Cortex of kidney (tissue), 1 donor: Measurements from ENCODE around the gene UQCR11.

Source experiments
- DNase-seq: peaks from one replicate; lab custom pipeline; 2025; lab: John Stamatoyannopoulos, UW

The UQCR11 gene

DNA sequence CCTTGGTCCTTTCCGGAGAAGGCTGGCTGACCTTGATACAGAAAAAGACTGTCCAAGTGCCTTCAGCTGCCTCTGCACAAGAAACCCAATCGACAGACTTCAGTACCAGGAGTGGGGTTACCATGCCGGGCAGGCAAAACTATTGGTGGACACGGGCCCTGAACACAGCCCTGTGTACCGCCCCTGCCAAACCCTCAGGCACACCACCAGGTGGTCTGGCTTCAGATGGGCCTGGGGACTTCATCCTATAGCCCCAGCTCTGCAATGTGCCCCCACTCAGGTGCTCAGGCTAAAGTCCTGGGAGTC, 29.6 kb upstream of the UQCR11 start:
- DNase-seq = no peak

DNA sequence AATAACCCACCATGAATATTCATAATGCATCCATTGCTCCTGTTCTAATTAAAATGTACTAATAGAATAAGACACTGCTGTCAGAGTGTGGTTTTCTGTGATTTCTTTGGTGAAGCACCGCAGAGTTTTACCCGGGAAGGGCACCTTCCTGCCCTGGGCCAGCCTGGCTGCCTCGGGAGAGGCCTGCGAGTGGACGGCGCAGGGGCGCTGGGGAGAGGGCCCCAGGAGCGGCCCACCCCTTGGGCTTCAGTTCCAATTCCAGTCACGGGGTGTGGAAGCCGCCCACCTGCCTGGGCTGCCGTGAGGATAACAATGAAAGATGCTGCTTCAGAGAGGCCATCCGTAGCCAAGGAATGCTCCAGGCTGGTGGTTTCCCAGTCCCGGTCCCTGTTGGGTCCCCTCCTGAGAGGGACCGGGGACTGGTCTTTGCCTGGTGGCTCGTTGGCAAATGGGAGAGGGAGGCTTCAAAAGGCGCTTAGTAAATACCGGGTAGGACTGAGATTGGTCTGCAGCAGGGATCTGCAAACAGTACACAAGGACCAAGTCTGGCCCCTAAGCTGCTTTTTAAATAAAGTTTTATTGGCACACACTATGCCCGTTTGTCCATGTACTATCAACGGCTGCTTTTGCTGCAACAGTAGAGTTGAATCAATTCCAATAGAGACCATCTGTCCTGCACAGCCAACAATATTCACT, 29.1 kb upstream of the UQCR11 start:
- no peak for DNase-seq

DNA sequence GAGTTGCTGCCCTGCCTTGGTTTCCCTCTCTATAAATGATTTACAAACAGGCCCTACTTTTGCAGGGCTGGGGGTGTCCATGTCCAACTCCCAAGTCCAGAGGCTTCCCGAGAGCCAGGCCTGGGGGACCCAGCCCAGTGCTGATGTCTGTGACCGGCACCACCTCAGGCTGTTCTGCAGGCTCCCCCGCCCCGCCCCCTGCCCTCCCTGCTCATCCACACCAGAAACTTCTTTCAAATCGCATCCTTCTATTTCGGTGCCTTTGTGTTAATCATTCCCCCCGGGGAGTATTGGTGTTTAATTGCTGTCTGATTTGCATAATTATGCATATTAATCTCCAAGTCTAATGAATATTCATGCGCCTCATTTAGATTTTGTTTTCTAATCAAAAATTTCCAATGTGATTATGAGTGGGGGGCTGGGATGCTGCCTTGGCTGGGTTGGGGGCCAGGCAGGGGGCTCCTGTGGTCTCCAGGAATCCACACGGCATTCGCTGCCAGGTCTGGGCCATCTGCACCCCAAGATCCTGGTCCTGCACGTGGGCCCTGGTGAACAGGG, 28.1 kb upstream of the UQCR11 start:
- DNase-seq = no peak

DNA sequence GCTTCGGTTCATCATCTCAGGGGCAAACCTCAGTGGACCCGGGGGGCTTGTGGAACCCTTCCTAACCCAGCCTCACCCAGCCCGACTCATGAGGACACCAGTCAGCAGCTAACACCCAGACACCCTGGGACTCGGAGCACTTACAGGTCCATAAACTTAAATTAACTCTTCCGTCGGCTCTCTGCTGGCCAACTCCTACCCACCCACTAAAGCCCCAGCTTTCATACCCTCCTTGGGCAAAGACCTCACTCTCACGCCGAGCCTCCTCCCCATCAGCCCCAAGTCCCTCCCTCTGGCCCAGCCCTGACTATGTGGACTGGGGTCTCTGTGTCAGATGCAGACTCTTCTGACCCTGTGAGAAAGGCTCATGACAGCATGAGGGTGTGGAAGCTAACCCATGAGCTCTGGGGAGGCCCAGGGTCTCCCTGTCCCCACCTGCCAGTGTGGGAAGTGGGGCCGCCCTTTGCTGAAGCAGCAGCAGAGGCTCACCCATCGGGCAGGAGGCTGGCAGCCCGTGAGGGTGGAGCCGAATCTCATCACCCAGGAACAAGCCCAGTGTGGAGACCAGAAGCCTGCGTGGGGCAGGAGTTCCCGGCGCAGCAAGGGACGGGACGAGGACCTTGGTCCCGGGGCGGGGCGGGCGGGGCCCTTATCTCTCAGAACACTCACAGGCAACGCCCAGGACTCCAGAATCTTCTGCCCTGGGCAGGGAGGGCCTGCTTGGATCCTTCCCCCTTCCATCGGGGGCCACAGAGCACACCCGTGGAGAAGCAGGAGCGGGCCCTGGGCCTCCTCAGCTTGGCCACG, 27.4 kb upstream of the UQCR11 start:
- no peak for DNase-seq

DNA sequence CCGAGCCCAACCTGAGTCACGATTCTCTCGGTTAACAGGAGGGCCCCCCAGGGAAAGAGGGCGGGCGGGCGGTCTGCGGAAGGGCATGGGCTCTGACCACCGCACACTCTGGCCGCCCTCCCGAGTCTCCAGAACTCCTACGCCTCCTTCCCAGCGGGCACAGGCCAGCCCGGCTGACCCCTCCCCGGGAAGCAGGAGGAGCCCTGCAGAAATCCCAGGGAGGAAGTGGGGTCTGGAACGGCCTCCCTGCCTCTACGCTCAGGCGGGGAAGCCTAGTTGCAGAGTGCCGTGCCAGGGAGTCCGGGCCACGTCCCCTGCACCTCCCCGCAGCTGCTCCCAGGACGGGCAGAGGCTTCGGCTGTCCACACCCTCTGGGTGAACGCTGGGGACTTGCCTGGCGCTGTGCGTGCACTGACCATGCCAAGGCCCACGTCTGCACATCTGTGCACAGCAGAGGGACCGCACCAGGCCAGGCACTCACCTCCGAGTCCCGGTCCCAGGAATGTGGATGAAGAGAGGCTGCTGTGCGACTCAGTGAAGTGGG, 26.4 kb upstream of the UQCR11 start:
- DNase-seq = no peak

DNA sequence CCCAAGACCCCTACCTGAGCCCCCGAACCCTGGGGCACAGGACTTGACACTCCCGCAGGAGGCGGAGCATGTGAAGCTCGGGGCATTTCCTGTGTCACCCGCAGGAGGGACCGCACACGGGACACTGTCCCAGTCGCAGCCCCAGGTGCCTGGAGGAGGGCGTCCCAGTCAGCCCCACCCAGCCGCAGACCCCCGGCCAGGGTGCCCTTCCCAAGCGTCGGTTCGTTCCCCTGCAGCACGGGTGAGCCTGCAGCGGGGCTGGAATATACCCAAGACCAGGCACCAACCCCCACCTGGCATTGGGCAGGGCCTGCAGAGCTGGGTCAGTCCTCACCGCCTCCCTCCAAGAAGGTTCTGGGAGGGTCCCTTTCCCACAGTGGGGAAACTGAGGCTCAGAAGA, 25.5 kb upstream of the UQCR11 start:
- no peak for DNase-seq

DNA sequence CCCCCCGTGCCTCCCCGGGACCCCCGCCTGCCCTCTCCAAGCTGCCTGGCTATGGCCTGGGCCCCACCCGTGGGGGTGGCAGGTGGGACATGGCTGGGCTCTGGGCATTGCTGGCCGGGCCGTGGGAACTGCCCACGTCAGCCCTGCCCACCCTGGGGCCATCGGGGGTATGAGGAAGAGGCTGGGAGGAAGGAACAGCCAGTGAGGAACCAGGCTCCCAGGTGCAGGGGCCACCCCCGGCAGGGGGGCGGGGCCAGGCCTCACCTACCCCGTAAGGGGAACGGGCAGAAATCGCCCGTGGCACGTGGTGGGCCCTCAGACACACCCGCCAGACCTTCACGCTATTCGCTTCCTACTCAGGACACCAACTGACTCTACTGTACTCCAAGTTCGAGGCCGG, 24.8 kb upstream of the UQCR11 start:
- no peak for DNase-seq

DNA sequence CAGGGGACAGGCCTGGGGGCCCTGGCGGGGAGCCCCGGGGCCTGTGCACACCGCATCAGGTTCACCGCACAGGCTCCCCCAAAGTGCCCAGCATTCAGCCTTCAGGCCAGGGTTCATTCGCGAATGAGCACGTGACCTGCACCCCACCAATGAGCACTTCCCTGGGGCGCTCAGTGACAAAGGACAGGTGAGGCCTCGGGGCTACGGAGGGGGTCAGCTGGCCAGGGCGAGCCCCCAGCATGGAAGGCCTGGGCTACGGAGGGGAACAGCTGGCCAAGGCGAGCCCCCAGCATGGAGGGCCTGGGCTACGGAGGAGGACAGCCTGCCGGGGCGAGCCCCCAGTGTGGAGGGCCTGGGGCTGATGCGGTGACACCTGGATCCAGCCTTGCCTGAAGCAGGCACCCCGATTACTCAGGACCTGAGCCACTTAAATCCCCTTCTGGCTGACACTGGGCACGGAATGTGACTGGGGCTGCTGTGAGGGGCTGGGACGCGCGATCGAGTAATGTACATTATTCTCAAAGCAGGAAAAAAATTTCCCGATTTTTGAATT, 24.1 kb upstream of the UQCR11 start:
- no peak for DNase-seq

DNA sequence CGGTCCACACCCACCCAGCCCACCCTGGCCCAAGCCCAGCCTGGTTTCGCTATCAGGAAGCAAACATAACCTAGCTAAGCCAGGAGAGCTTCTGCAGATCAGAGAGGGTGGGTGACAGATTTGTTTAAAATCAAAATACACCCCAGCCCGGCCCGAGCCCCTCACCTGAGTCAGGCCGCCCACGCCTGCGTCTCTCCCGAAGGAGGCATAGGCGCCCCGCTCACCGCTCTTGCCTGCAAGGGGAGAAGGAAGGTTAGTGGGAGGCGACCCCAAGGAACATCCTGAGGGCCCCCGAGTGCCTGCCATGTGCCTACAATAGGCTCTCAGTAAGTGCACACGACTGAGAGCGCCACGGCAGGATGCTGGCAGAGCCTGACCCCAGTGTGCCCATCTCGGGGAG, 21.9 kb upstream of the UQCR11 start:
- DNase-seq = no peak

DNA sequence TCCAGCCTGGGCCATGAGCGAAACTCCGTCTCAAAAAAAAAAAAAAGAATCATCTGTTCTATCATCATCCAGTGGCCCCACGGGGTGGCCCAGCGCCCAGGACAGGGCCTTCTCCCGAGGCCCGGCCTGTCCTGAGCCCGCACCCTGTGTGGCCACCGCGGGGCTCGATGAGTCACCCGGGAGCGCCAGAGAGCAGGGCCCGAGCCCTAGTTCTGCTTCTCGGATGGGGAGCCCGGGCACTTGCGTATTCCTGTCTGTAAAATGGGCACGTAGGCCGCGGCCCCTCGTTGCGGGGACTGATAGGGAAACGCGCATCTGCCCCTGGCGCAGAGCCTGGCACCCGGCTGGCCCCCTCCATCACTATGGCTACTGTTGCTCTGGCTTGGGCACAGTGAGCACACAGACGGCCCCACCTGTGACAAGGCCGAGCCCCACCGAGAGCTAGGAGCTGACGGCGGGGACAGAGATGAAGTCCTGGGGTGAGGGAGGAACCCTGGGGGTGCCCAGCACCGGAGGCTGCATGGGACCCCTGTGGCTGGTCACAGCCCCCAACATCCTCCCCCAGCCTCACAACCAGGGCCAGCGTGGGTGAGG, 21.3 kb upstream of the UQCR11 start:
- DNase-seq = no peak

DNA sequence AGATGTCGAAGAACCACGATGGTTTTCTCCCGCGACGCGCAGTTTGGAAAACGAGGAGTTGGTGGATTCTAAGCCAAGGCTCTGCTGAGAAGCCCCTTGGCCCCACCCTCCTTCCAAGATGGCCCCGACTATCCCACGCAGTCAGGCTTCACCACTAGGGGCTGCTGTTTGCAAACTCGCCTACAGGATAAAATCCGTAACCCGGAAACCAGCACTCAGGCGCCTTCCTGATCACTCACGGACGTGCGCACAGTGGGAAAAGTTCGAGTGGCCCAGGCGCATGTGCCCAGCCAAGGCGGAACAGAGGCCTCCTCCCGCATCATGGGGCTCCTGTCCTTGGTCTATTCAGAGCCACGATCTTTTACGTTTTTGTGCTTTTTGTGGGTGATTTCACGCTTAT, 19.2 kb upstream of the UQCR11 start:
- DNase-seq = no peak

DNA sequence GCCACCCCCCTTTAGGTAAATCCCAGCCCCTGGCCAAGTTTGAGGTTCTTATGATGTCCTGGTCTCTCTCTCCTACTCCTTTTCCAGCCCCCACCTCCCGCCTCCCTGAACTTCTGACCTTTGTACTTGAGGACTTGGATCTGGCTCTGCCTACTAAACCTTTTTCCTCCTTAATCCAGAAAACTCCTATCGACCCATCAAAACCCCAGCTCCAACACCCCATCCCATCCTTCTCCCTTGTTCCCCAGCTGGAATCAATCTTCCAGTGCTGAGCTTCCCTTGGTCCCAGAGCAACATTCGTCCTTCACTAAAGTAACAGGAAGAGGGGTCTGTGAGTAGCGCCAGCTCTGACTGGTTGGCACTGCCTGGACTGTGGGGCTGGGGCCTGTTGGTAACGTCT, 17.3 kb upstream of the UQCR11 start:
- no peak for DNase-seq

DNA sequence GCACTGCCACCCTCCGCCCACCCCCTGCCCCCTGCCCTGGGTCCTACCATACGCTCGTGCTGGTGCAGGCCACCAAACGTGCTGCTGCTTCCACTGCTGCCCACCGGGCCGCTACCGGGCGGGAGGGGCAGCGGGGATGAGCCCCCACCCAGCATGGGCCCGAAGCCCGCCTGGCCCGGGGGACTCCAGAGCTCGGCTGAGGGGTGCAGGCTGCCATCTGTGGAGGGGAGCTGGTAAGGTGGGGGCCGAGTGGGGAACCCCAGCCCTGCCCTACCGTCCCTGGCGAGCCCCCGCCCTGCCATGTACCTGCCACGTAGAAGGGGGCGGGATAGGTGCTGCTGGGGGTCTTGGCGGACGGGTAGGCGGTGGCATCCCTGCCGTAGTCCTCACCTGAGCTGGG, 16.7 kb upstream of the UQCR11 start:
- no peak for DNase-seq

DNA sequence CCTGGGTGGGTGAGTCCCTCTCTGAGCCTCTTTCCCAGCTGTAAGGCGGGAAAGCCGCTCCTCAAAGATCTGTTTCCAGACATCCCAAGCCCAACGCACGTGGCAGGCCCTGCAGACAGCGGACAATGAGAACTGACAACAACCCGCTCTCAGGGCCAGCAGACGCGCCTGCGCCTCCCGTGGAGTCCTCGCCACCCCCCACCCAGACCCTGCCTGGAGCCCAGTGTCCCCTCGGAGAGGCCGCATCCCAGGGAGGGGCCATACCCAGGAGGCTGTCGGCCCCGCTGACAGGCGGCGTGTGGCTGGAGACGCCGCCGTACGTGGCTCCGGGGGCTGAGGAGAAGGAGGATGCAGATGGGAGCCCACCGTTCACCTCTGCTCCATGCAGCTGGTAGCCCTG, 16.3 kb upstream of the UQCR11 start:
- no peak for DNase-seq

DNA sequence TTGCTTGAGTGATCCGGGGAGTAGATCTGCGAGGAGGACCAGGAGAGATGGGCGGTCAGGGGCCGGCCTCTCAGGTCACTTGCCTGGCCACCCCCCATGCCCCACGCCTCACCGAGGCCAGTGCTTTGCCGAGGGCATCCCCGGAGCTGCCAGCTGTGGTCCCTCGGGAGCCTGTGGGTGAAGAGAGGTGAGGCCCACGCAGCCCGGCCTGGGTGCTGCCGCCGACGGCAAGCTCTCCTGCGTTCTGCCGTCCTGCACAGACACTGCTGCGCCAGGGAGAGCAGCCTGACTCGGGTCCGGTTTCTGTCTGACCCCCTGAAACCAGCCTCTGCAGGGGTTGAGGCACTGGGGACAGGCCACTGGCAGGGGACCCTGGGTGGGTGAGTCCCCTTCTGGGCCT, 15.8 kb upstream of the UQCR11 start:
- DNase-seq = no peak

DNA sequence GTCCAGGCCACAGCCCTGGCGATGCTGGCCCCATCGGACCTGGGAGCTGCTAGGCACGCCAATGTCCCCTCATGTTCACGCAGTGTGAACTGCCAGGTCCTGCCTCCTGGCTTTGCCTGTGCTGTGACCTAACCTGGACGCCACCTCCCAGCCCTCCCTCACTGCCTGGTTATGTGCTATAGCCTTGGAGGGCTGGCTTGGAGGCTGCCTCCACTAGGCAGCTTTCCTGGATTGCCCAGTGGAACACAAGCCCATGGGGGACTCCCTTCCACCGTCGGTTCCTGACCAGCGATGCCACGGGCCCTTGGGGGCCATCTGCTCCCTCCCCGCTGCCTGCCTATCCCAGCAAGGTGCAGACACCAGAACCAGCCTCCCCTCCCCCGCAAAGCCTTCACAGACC, 15.2 kb upstream of the UQCR11 start:
- DNase-seq = no peak

DNA sequence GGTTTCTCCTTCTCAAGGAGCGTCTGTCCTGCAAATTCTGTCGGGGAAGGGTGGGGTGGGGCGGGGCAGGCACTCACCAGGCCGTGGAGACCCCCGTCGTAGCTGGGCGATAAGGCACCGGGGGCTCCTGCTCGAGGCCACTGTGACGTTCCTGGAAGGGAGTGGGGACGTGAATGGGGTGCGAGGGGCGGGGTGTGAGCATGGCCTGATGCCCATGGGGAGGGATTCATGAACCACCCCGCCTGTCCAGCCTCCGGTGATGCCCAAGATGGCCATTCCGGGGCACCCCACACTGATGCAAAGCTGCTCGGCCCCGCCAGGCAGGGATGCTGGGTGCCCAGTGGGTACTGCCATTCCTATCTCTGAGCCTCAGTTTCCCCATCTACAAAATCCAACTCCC, 14.4 kb upstream of the UQCR11 start:
- no peak for DNase-seq

DNA sequence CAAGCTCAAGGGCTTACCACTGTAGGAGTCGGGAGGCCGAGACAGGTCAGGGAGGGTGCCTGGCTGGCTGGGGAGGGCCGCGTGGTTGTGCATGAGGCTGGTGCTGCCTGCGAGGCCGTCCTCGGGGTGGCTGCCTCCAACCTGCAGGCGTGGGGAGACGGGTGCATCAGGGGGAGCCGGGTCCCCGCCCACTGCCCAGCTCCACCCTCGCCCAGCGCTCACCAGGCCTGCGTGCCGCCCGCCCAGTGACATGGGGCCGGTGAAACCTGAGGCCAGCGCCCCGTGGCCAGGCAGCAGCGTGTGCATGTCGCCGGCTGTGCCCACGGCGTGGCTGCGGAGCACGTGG, 13.8 kb upstream of the UQCR11 start:
- no peak for DNase-seq

DNA sequence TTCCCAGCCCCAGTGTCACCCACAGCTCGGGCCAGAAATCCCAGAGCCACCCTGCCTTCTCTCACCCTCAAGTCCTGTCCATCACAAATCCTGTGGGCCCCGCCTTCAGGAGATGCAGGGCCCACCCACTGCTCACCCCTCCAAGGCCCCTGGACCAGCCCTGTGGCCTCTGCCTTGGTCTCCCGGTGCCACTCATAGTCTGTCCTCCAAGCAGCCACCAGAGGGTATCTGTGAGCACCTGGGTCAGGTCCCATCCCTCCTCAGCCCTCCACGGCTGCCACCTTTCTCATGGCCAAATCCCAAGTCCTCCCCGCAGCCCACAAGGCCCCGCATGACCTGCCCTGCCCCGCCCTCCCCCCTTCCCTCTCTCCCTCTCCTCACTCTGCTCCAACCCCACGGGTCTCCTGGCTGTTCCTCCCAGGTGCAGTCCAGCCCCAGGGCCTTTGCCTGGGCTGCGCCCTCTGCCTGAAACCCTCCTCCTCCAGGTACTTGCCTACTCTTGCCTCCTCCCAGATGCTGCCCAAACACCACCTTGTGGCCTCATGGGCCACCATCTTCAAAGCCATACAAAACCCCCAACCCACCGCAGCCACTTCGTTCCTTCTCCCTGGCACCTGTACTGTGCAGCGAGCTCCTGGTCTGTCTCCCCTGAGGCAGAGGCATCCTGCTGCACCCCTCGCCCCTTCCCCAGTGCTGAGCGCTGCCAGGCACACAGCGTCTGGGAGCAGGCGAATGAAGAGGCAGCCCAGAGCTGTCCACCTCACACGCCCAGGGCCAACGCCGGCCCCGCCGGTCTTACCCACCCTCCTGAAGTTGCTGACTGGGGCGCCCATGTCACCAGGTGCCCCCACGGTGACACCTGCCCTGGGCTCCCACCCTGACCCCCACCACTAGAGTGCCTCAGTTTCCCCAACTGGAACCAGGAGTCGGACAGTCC, 13.2 kb upstream of the UQCR11 start:
- DNase-seq = no peak

DNA sequence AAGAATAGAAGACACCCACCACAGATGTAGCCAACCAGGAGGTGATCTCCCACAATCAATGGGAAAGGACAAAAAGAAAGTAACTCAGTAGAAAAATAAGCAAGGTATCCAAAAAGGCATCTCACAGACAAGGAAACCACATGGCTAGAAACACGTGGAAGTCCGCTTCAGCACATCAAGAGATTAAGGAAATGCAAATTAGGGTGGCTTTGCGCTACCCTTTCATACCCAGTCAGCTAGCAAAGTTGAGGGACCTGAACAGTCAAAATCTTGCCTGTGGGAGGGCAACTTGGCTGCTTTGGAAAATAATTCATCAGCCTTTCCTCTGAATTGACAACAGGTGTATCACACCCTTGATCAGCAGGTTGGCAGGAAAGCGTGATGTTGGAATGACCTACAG, 11.6 kb upstream of the UQCR11 start:
- DNase-seq = no peak

DNA sequence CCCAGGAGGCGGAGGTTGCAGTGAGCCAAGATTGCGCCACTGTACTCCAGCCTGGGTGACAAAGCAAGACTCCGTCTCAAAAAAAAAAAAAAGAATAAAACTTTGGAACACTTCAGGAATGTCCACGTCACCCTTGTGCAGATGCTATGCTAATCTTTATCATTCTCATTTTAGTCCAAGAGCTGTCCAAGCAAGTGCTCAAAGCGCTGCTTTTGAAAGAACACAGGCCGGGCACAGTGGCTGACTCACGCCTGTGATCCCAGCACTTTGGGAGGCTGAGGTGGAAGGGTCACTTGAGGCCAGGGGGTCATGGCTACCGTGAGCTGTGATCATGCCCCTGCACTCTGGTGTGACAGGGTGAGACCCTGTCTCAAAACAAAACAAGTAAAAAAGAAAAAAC, 11.1 kb upstream of the UQCR11 start:
- DNase-seq = no peak
